Kidney epithelial cell (primary cell): ENCODE data around the gene CFAP77. TPM values are rescaled to one million over a fixed set of nuclear protein-coding genes. Genes with fewer than 3 reads are reported as not detected.

Experiments
- DNase-seq: peaks from one replicate; pipeline ENCODE4 v3.0.0-alpha.2; 2010; ENCODE audit warnings: low read depth
- H3K27me3 ChIP-seq: 2 replicates; pipeline ENCODE4 v1.6.0; 2011; ENCODE audit warnings: low read length; ENCODE audit not compliant: control insufficient read depth, insufficient read depth
- H3K36me3 ChIP-seq: 2 replicates; pipeline ENCODE4 v1.5.1; 2011; ENCODE audit warnings: low read length; ENCODE audit not compliant: control insufficient read depth, insufficient read depth
- H3K4me3 ChIP-seq: 2 replicates; pipeline ENCODE4 v1.5.1; 2011; ENCODE audit warnings: low read depth, mild to moderate bottlenecking, control low read depth, low read length
- total RNA-seq: library from RNA; depleted of rRNA; stranded (reverse); fragments of >200 nt; gene quantifications from 2 replicates; pipeline ENCODE4 v1.2.3, GENCODE V29; 2015
- TF ChIP-seq, protein P1 (sequence below): IDR thresholded peaks from 2 replicates; pipeline ENCODE4 v1.5.1; 2011; ENCODE audit warnings: mild to moderate bottlenecking, moderate library complexity, low read length, control low read depth, inconsistent platforms; ENCODE audit not compliant: insufficient read depth, poor library complexity, severe bottlenecking

The CFAP77 gene
- total RNA-seq, 1 donor from 2014 or later = 0.58 TPM

DNA sequence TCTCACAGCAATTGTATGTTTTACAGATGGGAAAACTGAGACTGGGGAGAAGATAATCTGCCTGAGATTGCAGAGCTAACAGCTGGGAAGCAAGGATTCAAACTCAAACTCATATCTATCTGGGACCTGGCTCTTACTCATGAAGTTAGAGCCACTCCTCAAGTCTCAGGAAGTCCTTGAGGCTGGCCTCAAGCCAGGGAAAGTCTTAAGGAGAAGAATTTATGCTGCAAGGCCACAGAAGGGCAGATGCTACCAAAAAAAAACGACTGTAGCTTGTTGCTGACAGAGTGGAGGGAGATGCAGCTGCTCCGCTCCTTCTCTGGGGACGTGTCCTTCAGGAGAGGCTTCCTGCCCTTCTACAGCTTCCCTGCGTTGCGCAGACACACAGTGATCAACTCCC, 212.1 kb downstream of the CFAP77 start:
- no peak overlapping the region for H3K4me3 ChIP-seq
- TF ChIP-seq, protein P1, sequence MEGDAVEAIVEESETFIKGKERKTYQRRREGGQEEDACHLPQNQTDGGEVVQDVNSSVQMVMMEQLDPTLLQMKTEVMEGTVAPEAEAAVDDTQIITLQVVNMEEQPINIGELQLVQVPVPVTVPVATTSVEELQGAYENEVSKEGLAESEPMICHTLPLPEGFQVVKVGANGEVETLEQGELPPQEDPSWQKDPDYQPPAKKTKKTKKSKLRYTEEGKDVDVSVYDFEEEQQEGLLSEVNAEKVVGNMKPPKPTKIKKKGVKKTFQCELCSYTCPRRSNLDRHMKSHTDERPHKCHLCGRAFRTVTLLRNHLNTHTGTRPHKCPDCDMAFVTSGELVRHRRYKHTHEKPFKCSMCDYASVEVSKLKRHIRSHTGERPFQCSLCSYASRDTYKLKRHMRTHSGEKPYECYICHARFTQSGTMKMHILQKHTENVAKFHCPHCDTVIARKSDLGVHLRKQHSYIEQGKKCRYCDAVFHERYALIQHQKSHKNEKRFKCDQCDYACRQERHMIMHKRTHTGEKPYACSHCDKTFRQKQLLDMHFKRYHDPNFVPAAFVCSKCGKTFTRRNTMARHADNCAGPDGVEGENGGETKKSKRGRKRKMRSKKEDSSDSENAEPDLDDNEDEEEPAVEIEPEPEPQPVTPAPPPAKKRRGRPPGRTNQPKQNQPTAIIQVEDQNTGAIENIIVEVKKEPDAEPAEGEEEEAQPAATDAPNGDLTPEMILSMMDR = no peak
- H3K27me3 ChIP-seq = no peaks in the 10 kb centered on the region
- H3K36me3 ChIP-seq = peaks cover 1% of the 10 kb centered on the region
- no peak for DNase-seq

Other genes starting within 250 kb of the CFAP77 start
- gene NTNG2, start 248.2 kb upstream of the CFAP77 start, total RNA-seq = 0.42 and 0.89 TPM in 2 replicates
- gene SETX, start 55.2 kb upstream of the CFAP77 start, total RNA-seq = 44.2 and 46.0 TPM in 2 replicates
- 11.5 and 13.8 TPM in 2 replicates for gene TTF1, start 3.4 kb upstream of the CFAP77 start, total RNA-seq
- gene BARHL1, start 172.4 kb downstream of the CFAP77 start, total RNA-seq = not detected in 2 replicates